Neutrophil (primary cell): ENCODE measurements around the gene TMEM106C.

Experiments
- H3K27ac ChIP-seq: fragments of 200-600 bp; sonication (generic); 2 replicates; pipeline ENCODE4 v1.5.1; 2016; ENCODE audit warnings: mild to moderate bottlenecking, moderate library complexity
- H3K27me3 ChIP-seq: fragments of 200-600 bp; sonication (generic); 2 replicates; pipeline ENCODE4 v1.6.0; 2016; ENCODE audit warnings: mild to moderate bottlenecking
- H3K36me3 ChIP-seq: fragments of 200-600 bp; sonication (generic); 2 replicates; pipeline ENCODE4 v1.5.1; 2017
- H3K4me1 ChIP-seq, 2 experiments: fragments of 200-600 bp in 1 of 2; sonication (generic) in 1 of 2; 1 replicate in 1 of 2; 2 replicates in 1 of 2; pipeline versions ENCODE4 v1.5.1 to v1.6.1; 2013 to 2016; ENCODE audit warnings: low read depth in 1 of 2, low read length in 1 of 2, mild to moderate bottlenecking in 1 of 2, moderate library complexity in 1 of 2; ENCODE audit not compliant: control insufficient read depth in 1 of 2, insufficient read depth in 1 of 2
- H3K4me3 ChIP-seq, 2 experiments: fragments of 200-600 bp in 1 of 2; sonication (generic) in 1 of 2; 1 replicate in 1 of 2; 2 replicates in 1 of 2; pipeline ENCODE4 v1.5.1; 2013 to 2016; ENCODE audit warnings: low read depth in 1 of 2, low read length in 1 of 2, mild to moderate bottlenecking in 1 of 2, moderate library complexity in 1 of 2
- H3K9me3 ChIP-seq: fragments of 200-600 bp; sonication (generic); 2 replicates; pipeline ENCODE4 v1.5.1; 2016
- TF ChIP-seq, protein P1 (sequence below): fragments of 200-600 bp; sonication (generic); IDR thresholded peaks from 2 replicates; pipeline ENCODE4 v1.5.1; 2016; ENCODE audit warnings: antibody characterized with exemption

The TMEM106C gene

DNA sequence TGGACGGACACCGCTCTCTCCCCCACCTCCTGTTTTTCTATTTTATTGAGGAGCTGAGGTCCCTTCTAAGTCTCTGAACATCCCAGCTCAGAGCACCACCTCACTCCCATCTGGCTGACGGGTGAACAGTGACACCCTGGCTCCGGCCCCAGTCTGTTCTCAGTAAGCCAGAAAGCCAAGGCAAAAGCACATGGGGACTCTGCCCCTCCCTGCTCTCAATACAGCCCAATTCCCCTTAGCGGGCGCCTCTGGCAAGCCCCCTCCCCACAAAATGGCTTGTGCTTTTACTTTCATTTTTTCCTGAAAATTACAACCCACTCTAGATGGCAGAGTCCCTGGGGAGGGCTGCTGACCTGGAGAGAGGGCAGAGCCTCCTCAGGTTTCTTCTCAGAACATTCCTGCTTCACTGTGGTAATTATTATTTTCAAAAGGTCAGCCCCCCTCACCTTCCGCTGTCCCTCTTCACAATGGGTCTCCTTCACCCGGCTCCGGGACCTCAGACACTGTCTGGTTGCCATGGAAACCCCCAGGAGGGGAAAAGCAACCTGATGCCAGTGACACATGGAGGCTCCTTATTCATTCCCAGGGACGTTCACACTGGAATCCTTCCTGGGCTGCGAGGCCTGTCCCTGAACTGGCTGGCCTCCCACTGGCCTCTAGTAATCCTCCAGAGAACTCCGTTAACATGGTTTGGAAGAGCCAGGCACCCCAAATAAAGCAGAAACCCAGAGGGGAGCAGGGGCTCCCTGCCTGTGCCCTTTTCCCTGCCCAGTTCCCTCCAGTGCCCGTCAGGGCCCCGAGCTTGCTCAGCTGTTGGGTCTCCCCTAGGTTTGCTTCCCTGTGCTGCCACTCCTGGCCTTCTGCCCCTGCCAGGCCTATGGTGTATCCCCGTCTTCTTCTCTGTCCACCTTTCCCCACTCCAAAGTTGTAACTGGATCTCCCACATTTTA is 25.0 kb downstream of the TMEM106C start:
- Histone ChIP-seq H3K36me3 (no peaks in the 10 kb centered on the region), H3K27ac (no peak overlapping the region), H3K4me1 (peaks cover 0 to 4% of the 10 kb centered on the region in 2 experiments), H3K9me3 (no peaks in the 10 kb centered on the region), H3K4me3 (no peak overlapping the region), H3K27me3 (peaks cover 32% of the 10 kb centered on the region)
- TF ChIP-seq, protein P1, sequence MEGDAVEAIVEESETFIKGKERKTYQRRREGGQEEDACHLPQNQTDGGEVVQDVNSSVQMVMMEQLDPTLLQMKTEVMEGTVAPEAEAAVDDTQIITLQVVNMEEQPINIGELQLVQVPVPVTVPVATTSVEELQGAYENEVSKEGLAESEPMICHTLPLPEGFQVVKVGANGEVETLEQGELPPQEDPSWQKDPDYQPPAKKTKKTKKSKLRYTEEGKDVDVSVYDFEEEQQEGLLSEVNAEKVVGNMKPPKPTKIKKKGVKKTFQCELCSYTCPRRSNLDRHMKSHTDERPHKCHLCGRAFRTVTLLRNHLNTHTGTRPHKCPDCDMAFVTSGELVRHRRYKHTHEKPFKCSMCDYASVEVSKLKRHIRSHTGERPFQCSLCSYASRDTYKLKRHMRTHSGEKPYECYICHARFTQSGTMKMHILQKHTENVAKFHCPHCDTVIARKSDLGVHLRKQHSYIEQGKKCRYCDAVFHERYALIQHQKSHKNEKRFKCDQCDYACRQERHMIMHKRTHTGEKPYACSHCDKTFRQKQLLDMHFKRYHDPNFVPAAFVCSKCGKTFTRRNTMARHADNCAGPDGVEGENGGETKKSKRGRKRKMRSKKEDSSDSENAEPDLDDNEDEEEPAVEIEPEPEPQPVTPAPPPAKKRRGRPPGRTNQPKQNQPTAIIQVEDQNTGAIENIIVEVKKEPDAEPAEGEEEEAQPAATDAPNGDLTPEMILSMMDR: no peak

DNA sequence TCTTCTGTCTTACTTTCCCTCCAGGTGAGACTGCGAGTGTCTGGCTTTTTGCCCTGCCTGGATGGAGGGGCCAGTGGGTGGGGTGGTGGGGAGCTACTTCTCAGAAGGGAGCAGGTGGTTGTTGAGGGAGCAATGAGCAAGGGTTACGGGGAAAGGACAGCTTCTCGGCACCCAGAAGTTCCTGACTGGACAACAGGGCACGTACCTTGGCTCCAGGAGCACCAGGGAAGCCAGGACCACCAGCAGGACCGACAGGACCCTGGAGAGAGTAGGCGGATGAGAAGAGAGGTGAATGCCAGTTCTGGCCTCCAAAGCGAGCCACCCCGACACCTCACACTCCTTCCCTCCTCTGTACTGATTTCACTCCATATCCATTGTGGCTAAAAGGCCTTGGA is 25.6 kb downstream of the TMEM106C start:
- TF ChIP-seq, protein P1: no peak
- Histone ChIP-seq H3K27ac (no peak overlapping the region), H3K9me3 (no peaks in the 10 kb centered on the region), H3K27me3 (peaks cover 39% of the 10 kb centered on the region), H3K4me3 (no peak overlapping the region), H3K36me3 (no peaks in the 10 kb centered on the region), H3K4me1 (peaks cover 0 to 4% of the 10 kb centered on the region in 2 experiments)

DNA sequence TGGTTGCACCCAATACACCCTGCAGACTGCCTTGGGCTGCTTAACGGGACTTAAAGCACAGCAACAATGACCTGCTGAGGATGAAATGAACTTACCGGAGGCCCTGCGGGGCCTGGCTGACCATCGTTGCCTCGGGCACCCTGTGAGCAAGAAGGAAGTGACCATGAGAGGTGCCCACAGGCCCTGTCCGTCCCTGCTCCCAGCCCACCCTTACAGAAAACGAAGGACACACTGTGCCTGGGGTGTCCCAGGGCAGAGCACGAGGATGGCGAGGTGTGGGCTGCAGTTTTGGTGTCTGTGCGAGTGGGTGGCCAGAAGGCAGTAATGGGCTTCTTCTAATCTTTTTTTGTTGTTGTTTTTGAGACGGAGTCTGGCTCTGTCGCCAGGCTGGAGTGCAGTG is 26.3 kb downstream of the TMEM106C start:
- TF ChIP-seq, protein P1: no peak
- H3K4me1 ChIP-seq: peaks cover 0 to 4% of the 10 kb centered on the region in 2 experiments
- no peak overlapping the region for H3K27ac ChIP-seq
- H3K27me3 ChIP-seq: peaks cover 45% of the 10 kb centered on the region
- H3K4me3 ChIP-seq: no peak overlapping the region
- H3K9me3 ChIP-seq: no peaks in the 10 kb centered on the region
- no peaks in the 10 kb centered on the region for H3K36me3 ChIP-seq

DNA sequence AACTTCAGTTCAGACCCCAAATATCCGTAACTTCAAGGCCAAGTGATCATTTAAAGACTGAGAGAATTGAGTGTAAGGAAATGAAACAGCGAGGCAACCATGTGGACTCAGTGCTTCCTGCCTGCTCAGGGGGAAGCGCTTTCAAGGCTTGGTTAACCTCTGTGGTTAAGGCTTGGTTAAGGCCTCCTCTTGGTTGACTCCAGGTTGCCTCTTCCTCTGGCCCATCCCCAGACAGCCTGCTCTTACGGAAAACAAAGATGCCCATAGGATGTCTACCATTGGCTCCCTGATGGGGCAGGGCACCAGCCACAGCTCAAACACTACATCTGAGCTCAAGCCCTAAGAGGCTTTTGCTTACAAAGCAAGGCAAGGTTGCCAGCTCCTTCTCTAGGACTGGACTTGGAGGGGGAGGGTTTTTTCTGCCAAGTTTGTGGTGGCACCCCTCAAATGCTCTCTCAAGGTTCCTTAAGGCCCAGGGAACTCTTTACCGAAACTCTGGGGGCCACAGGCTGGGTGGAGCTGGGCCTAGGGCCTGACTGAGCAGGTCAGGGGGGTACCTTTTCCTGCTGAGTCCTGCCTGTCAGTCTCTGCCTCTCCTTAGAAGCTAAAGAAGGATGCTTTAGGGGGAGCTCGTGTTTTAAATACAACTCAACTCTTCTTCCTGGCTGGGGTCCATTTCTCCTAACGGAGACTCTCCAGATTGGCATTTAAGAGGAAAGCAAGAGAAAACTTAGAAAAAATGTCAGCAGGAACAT is 27.1 kb downstream of the TMEM106C start:
- peaks cover 0 to 4% of the 10 kb centered on the region in 2 experiments for H3K4me1 ChIP-seq
- H3K27ac ChIP-seq: no peak overlapping the region
- no peak overlapping the region for H3K4me3 ChIP-seq
- H3K27me3 ChIP-seq: peaks cover 51% of the 10 kb centered on the region
- no peaks in the 10 kb centered on the region for H3K36me3 ChIP-seq
- H3K9me3 ChIP-seq: no peaks in the 10 kb centered on the region
- TF ChIP-seq, protein P1: no peak

DNA sequence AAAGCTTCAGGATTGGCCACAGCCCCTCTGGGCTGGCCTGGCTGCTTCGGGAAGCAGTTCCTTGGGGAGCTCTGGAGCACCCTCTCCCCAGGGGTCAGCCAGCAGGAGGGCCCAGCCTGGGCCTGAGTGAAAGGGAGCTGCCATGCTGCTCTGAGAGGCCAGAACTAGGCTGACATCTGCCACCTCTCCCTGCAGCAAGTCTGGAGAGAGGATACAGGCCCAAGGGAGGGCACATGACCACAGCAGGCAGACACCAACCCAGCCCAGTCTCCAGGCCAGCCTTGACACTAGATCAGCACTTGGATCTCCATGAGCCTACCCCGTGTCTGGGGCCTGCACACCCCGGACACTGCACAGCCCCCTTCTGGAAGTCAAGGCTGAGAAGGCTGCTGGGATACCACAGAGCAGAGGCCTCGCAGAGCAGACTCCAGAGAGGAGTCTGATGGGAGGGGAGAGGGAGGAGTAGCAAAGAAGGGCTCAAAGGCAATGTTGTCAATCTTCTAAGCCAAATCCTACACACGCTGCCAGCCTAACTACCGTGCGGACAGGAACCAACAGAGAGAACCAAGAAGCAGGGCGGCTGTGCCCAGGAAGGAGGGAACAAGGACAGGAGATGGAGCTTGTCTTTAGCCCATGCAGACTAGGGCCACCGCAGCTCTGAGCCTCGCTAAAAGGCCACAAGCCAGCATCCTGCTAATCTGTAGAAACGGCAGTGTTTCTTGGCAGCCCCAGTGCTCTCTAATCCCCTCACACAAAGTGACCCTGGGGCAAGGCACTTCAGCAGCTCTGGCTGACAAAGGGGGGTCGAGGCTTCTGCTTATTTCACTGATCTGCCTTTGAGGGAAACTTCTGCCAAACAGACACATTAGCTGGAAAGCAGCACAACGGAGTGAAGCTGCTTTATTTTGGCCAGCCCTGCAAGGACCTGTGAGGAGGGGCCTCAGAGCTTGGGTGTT is 28.0 kb downstream of the TMEM106C start:
- peaks cover 59% of the 10 kb centered on the region for H3K27me3 ChIP-seq
- peaks cover 0 to 4% of the 10 kb centered on the region in 2 experiments for H3K4me1 ChIP-seq
- H3K36me3 ChIP-seq: no peaks in the 10 kb centered on the region
- TF ChIP-seq, protein P1: no peak
- no peak overlapping the region for H3K4me3 ChIP-seq
- H3K27ac ChIP-seq: no peak overlapping the region
- no peaks in the 10 kb centered on the region for H3K9me3 ChIP-seq
